Left hindlimb (tissue), 1 donor: ENCODE data around the gene SETD7.
"Not testable (repeated sequence)": the region's sequence is repeated elsewhere in the genome, so short reads cannot be mapped to it uniquely, and the experiment has no call there.

Experiments used
- DNase-seq: peaks from one replicate; pipeline ENCODE4 v3.0.0-alpha.2; 2018

The SETD7 gene

GRCh38 chr4:139508581-139509237, 47.3 kb downstream of the SETD7 start:
- DNase-seq: no peak

DNA sequence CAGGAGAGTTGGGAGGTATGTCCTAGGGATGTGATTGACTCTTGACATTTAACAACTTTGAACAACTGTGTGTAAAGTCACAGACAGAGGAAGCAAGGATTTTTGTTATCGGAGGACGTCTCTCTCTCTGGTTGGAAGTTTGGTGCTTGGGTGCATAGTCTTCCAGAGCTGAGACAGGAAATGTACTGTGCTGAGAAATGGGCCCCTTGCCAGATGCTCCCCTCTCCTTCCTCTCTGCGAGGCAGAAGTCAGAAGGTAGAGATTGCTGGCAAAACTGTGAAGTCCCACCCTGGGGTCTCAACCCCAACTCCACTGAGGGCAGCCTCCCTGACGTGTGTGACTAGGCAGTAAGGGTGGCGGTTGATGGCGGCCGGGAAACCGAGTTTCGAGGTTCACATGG, 49.2 kb downstream of the SETD7 start:
- no peak for DNase-seq

DNA sequence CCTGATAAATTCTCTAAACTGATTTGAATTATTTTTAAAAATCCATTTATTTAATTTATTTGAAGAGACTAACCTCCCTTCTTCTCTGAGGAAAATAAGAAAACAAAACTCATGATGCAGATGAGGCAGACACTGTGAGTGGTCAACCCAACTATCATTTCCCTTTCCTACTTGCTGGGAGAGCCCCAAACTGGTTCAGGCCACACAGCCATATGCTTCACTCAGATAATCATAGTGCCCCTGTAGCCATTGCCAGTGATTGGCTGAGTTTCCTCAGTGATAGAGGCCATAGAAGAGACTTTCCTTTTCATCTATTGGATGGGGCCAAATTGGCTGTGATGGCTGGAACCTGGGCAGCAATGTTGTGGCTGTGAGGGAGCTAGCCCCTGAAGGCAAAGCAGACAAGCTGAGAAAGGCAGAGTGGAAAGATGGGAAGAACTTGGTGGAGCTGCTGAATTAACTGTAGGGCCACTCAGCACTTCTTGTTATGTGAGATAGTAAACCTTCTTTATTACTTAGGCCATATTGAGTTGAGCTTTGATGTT, 52.3 kb downstream of the SETD7 start:
- no peak for DNase-seq

DNA sequence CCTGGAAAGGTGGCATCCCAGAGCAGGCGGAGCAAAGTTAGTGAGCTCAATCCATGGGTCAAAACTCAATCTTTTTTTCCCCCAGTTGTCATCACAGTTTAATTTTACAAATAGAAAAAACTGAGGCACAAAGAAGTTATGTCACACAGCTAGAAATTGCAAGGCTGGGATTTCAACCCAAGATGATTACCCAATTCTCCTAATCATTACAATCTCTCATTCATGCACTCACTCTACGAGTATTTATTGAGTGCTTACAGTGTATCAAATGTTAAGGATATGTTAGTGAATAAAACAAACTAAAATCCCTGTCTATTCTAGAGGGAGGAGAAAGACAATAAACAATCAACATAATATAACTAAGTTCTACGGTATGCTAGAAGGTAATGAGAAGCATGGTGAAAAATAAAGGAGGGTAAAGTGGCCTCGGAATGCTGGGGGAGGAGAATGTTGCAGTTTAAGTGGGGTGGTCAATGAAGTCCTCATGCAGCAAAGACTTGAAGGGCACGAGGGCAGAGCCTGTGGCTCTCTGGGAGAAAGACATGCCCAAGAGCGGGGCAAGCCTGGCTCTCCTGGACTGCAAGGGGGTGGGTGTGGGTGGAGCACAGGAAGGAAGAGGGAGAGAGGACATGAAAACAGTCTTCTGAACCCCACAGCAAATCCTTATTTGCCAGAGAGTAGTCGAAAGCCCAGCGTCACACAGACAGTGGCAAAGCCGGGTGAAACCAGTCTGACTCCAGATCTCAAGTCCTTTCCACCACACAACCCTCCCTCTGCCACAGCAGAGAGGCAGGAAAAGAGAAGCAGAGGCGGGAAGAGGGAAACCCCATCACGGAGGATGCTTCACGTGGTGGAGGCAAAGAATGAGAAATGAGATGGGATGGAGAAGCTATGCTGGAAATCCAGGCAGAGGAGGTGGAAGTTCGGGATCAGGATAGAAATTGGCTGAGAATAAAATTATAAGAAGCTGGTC, 53.8 kb downstream of the SETD7 start:
- DNase-seq: no peak

GRCh38 chr4:139501527-139501926, 54.5 kb downstream of the SETD7 start:
- DNase-seq: no peak

DNA sequence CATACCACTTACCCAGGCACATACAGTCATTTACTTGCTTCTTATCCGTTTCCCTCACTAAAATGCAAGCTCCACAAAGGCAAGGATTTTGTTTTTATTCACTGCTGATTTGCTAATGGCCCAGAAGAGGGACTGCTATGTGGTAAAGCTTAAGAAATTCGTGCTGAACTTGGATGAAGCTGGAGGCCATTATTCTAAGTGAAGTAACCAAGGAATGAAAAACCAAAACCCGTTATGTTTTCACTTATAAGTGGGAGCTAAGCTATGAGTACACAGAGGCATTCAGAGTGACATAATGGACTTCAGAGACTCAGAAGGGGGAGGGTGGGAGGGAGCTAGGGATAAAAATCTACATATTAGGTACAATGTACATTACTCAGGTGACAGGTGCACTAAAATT, 54.9 kb downstream of the SETD7 start:
- no peak for DNase-seq

DNA sequence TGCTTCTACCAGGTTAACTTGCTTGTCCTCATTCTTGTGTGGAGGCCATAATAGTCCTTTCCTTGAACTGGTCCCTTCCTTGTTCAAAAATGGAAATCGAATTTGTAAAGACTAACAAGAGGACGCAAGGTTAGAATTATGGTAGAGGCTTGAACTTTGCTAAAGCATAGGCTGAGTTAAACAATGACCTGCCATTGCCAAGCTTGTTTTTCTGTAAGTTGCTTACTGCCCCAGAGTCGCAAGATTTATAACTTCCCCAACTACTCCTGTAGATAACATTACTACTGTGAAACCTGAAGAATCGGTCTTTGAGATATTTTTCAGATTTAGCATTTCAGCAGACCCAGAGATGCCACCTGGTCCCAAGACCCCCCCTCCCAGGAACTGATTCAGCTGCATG, 56.8 kb downstream of the SETD7 start:
- DNase-seq: no peak

DNA sequence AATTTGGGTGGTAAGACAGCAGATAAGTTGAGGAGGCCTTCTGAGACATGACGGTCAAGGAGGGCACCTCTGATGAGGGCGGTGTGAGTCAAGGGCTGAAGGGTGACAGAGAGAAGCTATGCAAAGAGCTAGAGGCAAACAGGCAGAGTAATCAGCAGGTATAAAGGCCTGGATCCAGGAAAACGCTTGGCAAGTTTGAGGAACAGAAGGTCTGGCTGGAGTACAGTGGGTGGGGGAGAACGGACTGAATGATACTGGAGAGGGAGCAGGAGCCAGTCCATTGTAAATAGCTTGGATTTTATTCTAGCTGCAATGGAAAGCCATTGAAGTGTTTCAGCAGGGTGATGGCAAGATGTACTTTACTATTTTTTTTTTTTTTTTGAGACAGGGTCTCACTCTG, 62.8 kb downstream of the SETD7 start:
- DNase-seq: no peak

- no peak for DNase-seq
Observed at GRCh38 chr4:139492429-139492828, 63.6 kb downstream of the SETD7 start.

DNA sequence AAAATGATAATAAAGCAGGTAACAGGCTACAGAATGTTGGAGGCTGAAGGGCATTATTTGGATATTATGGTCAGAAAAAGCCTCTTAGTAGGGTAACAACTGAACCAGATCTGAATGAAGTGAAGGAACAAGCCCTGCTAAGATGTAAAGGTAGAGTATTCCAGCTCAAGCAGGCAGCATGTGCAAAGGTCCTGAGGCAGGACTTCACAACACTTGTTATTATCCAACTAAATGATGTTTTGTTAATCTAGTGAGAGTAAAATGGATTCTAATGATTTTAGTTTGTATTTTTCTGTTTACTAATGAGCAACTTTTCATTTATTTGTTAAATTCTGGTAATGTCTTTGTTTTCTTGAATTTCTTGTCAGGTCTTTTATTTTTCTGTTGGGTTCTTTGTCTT, 66.4 kb downstream of the SETD7 start:
- DNase-seq: no peak

- no peak for DNase-seq
Observed at GRCh38 chr4:139488442-139488841, 67.6 kb downstream of the SETD7 start.

GRCh38 chr4:139484783-139485311, 71.2 kb downstream of the SETD7 start:
- no peak for DNase-seq

DNA sequence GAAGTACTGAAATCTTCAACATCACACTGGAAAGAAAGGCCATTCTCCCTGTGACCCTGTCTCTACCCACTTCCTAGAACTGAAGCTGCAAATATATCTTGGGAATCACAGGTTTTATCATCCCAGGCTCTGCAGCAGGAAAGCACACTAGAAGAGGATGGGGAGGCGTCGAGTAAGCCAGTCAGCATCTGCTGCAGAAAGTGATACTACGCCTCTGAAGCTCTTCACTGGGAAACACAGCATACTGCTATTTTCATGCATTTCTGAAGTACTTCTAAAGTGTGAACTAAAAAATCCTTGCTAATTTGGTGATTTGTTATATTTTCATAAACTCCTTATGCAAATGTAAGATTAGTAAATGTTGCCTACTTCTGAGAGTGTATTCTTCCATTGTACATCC, 73.0 kb downstream of the SETD7 start:
- no peak for DNase-seq

GRCh38 chr4:139481465-139481864, 74.6 kb downstream of the SETD7 start:
- no peak for DNase-seq

DNA sequence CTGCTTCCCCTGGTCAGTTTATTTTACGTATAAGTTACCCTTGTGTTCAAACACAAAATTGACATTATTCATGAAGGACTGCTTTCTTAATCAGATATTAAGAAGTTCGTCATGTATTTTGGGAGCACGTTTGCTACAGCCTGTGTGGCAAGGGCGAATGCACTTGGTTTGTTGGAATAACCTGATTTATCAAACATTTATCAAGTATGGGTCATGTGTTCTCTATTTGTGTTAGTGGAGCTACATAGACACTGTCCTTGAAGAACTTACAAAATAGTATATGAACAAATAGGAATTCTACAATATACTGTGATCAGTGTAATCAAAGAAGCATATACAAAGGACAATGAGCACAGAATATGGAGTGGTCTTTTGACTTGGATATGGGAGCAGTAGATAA, 79.7 kb downstream of the SETD7 start:
- no peak for DNase-seq

DNA sequence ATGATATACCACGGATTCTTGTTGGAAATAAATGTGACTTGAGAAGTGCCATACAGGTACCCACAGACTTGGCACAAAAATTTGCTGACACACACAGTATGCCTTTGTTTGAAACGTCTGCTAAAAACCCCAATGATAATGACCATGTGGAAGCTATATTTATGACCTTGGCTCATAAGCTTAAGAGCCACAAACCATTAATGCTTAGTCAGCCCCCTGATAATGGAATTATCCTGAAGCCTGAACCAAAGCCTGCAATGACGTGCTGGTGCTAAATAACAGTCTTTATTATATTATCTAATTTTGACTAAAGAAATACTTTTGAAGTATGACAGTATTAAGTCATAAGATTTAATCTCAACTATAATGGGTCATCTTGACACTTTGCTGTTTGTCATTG, 83.2 kb downstream of the SETD7 start:
- no peak for DNase-seq

DNA sequence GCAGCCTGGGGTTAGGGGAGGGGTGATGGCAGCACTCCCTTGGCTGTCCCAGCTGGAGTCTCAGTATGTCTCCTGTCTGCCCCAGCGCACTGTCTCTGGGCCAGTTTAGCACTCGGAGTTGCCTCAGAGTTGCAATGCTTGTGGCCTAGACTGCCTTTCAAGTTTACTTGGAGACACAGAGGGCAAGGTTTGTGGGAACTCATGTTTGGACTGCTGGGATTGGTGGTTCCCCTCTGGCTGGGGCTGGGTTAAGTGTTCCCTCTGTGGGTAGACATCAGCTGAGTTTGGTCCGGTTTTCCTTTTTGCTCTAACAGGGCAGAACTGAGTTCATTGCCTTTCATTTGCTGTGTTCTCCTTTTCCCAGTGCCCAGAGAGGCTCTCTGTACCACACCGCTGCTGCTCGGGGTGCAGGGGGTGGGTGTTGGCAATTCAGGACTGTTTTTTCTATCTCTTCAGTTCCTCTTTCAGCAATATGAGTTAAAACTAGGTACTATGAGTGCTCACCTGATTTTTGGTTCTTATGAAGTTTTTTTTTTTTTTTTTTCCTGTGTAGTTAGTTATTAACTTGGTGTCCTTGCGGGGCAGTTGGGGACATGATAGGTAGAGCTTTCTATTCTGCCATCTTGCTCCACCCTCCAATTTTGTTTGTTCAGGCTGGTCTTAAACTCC, 84.9 kb downstream of the SETD7 start:
- DNase-seq: no peak

- no peak for DNase-seq
Observed at GRCh38 chr4:139470295-139470694, 85.7 kb downstream of the SETD7 start.

DNA sequence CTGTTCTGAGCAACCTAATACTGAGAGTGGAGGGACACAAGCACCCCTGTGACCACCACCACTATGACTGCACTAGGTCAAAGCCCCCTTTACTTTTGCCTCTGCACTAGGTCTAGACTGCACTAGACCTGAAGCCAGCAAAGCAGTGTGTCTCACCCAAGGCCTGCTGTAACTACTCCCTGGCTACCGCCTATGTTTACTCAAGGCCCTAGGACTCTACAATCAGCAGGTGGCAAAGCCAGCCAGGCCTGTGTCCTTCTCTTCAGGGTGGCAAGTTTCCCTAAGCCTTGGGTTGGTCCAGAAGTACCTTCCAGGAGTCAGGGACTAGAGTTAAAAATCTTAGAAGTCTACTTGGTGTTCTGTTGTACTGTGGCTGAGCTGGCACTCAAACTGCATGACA, 86.2 kb downstream of the SETD7 start:
- DNase-seq: no peak

DNA sequence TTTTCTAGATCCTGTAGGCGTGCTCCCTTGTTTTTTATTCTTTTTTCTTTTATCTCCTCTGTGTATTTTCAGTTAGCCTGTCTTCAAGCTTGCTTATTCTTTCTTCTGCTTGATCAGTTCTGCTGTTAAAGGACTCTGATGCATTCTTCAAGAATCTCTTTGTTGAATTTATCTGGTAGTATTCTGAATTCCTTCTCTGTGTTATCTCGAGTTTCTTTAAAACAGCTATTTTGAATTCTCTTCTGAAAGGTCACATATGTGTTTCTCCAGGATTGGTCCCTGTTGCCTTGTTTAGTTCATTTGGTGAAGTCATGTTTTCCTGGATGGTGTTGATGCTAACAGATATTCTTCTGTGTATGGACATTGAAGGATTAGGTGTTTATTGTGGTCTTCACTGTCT, 86.8 kb downstream of the SETD7 start:
- no peak for DNase-seq

DNA sequence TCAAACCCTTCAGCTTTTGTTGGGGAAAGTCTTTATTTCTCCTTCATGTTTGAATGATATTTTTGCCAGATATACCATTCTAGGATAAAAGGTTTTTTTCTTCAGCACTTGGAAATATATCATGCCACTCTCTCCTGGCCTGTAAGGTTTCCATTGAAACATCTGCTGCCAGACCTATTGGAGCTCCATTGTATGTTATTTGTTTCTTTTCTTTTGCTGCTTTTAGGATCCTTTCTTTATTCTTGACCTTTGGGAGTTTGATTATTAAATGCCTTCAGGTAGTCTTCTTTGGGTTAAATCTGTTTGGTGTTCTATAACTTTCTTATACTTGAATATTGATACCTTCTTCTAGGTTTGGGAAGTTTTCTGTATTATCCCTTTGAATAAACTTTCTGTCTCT, 87.3 kb downstream of the SETD7 start:
- not testable (repeated sequence) for DNase-seq

GRCh38 chr4:139465922-139466321, 90.1 kb downstream of the SETD7 start:
- DNase-seq: no peak

DNA sequence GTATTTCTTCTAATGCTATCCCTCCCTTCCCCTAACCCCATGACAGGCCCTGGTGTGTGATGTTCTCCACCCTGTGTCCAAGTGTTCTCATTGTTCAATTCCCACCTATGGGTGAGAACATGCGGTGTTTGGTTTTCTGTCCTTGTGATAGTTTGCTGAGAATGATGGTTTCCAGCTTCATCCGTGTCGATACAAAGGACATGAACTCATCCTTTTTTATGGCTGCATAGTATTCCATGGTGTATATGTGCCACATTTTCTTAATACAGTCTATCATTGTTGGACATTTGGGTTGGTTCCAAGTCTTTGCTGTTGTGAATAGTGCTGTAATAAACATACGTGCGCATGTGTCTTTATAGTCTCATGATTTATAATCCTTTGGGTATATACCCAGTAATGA, 91.5 kb downstream of the SETD7 start:
- not testable (repeated sequence) for DNase-seq
